AML-193 (cell line): ENCODE results near the gene KLHL18.
"Not testable (repeated sequence)": the region's sequence is repeated elsewhere in the genome, so short reads cannot be mapped to it uniquely, and the experiment has no call there.

Experiments used
- DNase-seq, 2 experiments: peaks; one replicate each; lab custom pipeline; 2025; lab: John Stamatoyannopoulos, UW

The KLHL18 gene

DNA sequence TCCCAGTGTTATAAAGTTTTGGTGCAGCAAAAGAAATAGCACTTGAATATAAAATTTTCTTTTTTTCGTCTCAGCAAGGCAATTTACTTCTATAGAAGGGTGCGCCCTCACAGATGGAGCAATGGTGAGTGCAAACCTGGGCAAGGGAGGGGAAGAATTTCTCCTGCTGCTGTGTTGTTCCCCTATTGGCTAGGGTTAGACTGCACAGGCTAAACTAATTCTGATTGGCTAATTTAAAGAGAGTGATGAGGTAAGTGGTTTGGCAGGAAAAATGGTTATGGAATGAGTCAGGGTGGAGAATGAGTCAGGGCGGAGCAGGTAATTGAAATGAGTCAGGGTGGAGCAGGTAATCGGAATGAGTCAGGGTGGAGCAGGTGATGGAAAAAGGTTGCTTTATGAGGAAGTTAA, 77.4 kb downstream of the KLHL18 start:
- not testable (repeated sequence) for DNase-seq

DNA sequence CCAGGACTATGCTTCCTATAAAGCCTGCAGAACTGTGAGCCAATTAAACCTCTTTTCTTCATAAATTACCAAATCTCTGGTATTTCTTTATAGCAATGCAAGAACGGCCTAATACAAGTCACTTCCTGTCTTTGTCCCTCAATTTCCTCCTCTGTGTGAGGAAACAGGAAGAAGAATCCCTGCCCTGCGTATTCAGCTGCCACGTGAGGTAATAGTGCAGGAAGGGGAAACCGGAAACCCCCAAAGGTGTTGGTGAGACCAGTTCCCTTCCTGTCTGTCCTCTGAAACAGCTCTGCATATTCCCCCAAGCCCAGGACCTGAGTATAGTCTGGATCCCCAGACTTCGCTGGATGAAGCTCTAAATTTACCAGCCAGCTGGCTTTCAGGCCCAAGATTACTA, 80.0 kb downstream of the KLHL18 start:
- peak; percentile 40 to 48 for DNase-seq

DNA sequence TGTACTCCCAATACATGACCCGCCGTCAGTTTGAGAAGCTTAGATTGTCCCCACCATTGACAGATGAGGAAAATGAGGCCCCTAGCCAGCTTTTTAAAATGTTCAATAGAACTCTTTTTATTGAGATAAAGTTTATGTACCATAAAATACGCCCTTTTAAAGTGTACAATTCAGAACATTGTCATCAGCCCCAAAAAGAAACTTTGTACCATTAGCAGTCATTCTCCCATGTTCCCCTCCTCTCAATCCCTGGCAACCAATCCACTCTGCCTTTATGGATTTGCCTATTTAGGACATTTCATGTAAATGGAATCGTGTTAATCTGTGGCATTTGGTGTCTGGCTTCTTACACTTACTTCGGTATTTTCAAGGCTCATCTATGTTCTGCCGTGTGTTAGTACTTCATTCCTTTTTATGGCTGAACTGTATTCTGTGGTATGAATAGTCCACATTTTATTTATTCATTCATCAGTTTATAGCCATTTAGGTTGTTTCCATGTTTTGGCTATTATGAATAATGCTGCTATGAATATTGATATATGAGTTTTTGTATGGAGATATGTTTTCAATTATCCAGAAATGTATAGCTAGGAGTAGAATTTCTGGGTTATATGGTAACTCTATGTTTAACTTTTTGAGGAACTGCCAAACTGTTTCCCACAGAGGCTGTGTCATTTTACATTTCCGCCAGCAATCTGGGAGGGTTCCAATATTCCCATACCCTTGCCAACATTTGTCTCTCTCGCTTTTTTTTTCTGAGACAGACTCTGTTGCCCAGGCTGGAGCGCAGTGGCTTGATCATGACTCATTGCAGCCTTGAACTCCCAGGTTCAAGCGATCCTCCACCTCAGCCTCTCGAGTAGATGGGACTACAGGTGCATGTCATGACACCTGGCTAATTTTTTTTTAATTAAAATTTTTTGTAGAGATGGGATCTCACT, 82.7 kb downstream of the KLHL18 start:
- DNase-seq, result no peak

DNA sequence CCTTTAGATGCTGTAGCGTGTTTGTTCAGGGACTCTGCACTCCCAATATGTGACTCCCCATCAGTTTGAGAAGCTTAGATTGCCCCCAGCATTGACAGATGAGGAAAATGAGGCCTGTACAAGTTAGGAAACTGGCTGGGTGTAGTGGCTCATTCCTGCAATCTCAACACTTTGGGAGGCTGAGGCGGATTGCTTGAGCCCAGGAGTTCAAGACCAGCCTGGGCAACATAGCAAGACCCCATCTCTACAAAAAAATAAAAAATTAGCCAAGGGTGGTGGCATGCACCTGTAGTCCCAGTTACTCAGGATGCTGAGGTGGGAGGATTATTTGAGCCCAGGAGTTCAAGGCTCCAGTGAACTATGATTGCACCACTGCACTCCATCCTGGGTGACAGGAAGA, 84.1 kb downstream of the KLHL18 start:
- DNase-seq, result no peak

DNA sequence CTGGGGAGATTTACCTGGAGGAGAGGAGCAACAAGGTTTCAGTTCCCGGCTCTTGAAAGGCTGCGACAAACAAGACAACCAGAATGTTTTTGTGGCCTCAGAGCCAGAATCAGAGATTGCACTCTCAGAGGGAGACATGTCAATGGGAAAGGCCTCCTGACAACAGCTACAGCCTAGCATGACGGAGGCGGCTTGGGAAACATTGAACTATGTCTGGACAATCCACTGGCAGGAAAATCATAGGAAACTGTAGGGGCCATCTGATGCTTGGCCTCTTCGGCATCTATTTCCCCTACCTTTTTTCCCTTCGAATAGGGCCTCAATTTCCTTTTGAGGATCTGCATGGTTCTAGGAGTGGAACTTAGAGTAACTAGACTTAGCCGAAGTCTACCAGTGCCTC, 84.9 kb downstream of the KLHL18 start:
- DNase-seq, result no peak

- DNase-seq, result not testable (repeated sequence)
Measured at GRCh38 chr3:47370020-47370419, 87.3 kb downstream of the KLHL18 start.

DNA sequence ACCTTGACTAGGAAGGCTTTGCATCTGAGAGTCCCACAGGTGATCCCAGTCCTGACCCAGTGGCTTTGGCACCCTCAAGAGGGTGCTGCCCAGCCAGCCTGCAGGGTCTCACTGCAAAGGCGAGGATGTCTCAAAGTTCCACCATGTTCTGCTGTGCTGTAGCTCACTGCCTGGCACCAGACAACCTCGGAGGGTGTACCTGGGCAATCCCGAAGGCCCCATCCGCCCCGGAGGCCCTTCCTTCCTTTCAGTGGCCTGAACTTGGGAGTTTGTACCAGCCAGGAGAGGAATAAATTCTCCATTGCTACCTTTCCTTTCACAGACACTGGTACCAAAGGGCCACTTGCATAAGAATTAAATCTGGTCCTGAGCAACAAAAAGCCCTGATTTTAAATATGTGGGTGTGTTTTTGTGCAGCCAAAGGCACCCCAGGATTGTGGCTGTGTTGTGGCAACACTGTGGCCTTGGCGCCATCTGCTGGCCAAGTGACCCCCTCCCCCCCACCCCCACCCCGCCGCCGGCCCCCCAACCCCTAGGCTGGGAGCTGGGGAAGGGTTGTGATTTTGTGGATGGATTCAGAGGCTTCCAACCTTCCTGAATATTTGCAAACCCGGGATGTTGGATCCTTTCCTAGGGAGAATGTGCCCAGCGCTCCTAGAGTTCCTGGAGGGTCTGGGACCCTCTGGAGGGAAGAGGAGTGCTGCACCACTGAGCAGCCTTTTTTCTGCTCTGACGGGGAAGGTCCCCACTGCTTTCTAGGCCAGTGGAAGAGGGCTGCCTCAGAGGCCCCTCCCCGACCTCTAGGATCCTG, 88.3 kb downstream of the KLHL18 start:
- DNase-seq, result peak; percentile 24 to 32

- DNase-seq, result no peak
Measured at GRCh38 chr3:47374587-47374986, 91.8 kb downstream of the KLHL18 start.

GRCh38 chr3:47376393-47376792, 93.6 kb downstream of the KLHL18 start:
- DNase-seq, result no peak

GRCh38 chr3:47377186-47377585, 94.4 kb downstream of the KLHL18 start:
- DNase-seq, result peak; percentile 58 to 62

- DNase-seq, result no peak
Measured at GRCh38 chr3:47378869-47379268, 96.1 kb downstream of the KLHL18 start.

DNA sequence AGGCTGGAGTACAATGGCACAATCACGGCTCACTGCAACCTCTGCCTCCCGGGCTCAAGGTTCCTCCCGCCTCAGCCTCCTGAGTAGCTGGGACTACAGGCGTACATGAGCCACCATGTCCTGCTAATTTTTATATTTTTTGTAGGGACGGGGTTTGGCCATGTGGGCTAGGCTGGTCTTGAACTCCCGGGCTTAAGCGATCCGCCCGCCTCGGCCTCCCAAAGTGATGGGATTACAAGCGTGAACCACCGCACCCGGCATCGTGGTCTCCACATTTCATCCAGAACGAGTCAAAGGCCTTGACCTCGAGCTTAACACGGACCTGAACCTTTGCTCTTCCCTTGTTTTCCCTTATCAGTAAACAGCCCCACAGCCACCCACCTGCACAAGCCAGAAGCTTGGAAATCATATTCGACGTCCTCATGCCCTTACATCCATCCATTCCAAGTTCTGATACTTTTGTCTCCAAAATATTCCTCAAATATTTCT, 96.7 kb downstream of the KLHL18 start:
- DNase-seq, result no peak

GRCh38 chr3:47380026-47380600, 97.4 kb downstream of the KLHL18 start:
- no peak for DNase-seq

GRCh38 chr3:47380601-47381316, 98.0 kb downstream of the KLHL18 start, which contains the start of gene PTPN23:
TSS of gene PTPN23 (plus strand) at chr3:47381021. CDS start at chr3:47381097, 76 bp downstream.
- DNase-seq, result peak; percentile 99 to 100

- DNase-seq, result peak; percentile 89 to 92
Measured at GRCh38 chr3:47381317-47382157, 98.8 kb downstream of the KLHL18 start.

DNA sequence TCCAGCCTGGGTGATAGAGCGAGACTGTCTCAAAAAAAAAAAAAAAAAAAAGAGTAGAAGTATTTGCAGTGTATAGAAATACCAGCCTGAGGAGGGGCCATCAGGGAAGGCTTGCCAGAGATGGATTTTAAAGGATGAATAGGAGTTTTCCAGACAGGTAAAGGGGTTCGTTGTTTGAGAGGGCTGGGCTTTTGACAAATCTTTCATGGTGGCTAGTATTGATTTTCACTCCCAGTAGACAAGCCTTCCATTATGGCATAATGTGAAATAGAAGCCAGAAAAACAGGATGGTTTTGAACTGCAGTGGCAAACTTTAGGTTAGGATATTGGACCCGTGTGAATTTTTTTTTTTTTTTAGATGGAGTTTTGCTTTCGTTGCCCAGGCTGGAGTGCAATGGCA, 101.7 kb downstream of the KLHL18 start:
- no peak for DNase-seq

- no peak for DNase-seq
Measured at GRCh38 chr3:47385007-47385406, 102.3 kb downstream of the KLHL18 start.

DNA sequence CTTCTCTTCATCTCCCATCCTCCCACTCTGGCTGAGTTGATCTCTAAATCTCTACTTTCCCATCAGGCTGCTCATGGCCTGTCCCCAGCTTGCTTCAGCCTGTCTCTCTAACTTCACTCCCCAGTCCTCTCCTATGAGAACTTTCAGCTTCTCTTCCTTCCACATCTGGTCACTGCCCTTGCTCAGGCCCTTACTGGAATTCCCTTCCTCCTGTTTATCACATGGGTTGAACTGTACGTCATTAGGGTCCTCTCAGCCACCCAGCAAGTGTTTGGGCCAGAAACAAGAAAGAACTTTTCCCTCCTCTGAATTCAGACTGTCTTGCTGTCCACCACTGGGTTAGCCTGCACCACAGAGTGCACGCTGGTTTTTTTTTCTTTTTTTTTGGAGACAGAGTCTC, 103.1 kb downstream of the KLHL18 start:
- DNase-seq, result no peak

DNA sequence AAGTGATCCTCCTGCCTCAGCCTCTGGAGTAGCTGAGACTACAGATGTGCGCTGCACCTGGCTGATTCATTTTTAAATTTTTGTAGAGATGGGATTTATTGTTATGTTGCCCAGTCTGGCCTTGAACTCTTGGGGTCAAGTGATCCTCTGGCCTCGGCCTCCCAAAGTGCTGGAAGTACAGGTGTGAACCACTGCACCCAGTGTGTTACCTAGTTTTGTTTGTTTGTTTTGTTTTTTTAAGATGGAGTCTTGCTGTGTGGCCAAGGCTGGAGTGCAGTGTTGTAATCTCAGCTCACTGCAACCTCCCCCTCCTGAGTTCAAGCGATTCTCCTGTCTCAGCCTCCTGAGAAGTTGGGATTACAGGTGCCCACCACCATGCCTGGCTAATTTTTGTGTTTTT, 110.2 kb downstream of the KLHL18 start:
- no peak for DNase-seq

DNA sequence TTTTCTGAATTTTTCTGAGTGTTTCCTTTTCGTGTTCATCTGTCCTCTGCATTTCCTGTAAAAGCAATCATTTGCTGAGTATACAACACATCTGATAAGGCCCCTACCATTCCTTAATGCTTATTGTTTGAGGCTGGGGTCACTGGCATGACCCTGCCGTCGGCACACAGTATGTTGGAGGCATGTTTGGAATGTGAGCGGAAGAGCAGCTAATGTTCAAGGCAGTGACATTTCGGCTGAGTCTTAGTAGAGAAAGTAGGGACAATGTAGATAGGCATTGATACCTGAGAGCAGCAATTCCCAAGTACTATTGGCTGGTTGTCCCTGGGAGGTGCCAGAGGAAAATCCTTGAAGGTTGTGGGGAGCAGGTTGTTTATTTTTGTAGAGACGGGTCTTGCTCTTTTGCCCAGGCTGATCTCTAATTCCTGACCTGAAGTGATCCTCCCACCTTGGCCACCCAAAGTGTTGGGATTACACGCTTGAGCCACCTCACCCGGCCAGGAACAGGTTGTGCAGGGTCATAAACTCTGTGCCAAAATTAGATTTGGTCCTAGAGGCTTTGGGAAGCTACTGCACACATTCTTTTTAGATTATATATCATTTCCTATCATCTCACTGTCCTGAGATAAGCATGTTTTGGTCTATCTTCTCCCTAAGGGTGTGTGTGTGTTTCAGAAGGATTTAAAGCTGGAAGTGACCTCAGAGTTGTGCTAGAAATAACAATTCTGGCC, 111.6 kb downstream of the KLHL18 start:
- DNase-seq, result no peak
